Thyroid gland (tissue), 4 donors: ENCODE data around the gene MID1. TPM values are rescaled to one million over a fixed set of nuclear protein-coding genes. Genes with fewer than 3 reads are reported as not detected.

Experiments
- DNase-seq, 2 donors: peaks; one replicate each; pipeline ENCODE4 v3.0.0-alpha.2; 2019
- H3K27ac ChIP-seq, 3 donors: fragments of 200-600 bp; sonication (generic); 1 replicate in 2 of 3; 2 replicates in 1 of 3; pipeline ENCODE4 v1.5.1; 2016 to 2019; ENCODE audit warnings: mild to moderate bottlenecking in 1 of 3, moderate library complexity in 1 of 3
- H3K27me3 ChIP-seq: fragments of 200-600 bp; sonication (generic); one replicate; pipeline ENCODE4 v1.5.1; 2019
- H3K36me3 ChIP-seq, 2 donors: fragments of 200-600 bp; sonication (generic); one replicate each; pipeline ENCODE4 v1.5.1; 2016 to 2019
- H3K4me1 ChIP-seq, 2 donors: fragments of 200-600 bp; sonication (generic); one replicate each; pipeline ENCODE4 v1.5.1; 2017 to 2019
- H3K4me3 ChIP-seq, 3 donors: fragments of 200-600 bp; sonication (generic); replicated peaks in 1 of 3; 1 replicate in 2 of 3; 2 replicates in 1 of 3; pipeline ENCODE4 v1.5.1; 2016; ENCODE audit warnings: mild to moderate bottlenecking in 1 of 3
- H3K9me3 ChIP-seq: fragments of 200-600 bp; sonication (generic); one replicate; pipeline ENCODE4 v1.5.1; 2017
- POLR2A ChIP-seq, 2 donors: fragments of 450-650 bp; IDR thresholded peaks; one replicate each; pipeline ENCODE4 v1.6.1; 2017; ENCODE audit warnings: antibody characterized with exemption in 2 of 2, mild to moderate bottlenecking in 2 of 2, moderate library complexity in 1 of 2
- WGBS, 2 donors: methylation state at CpG; one replicate each; pipeline ENCODE4 v1.1.5; 2017; 5-methylcytosine and 5-hydroxymethylcytosine counted together
- intact Hi-C: fragments of 100-400 bp; cut with DNase I; formaldehyde crosslinking; loops from one replicate; pipeline ENCODE4 v1.15.1; 2023
- total RNA-seq, 4 donors: library from RNA; depleted of rRNA; stranded (reverse); fragments of >200 nt; gene quantifications; one replicate each; pipeline ENCODE4 v1.2.3, GENCODE V29; 2016
- TF ChIP-seq, protein P1 (sequence below), 6 experiments: fragments of 200-600 bp in 3 of 6; fragments of 450-650 bp in 3 of 6; sonication (generic) in 3 of 6; IDR thresholded peaks; one replicate each; pipeline ENCODE4 v1.5.1; 2016 to 2019; ENCODE audit warnings: antibody characterized with exemption in 6 of 6, mild to moderate bottlenecking in 2 of 6, inconsistent platforms in 1 of 6, moderate library complexity in 1 of 6

MID1 gene
- total RNA-seq, 4 donors from 2014 or later = 9.5 to 19.5 (median 12.7) TPM

DNA sequence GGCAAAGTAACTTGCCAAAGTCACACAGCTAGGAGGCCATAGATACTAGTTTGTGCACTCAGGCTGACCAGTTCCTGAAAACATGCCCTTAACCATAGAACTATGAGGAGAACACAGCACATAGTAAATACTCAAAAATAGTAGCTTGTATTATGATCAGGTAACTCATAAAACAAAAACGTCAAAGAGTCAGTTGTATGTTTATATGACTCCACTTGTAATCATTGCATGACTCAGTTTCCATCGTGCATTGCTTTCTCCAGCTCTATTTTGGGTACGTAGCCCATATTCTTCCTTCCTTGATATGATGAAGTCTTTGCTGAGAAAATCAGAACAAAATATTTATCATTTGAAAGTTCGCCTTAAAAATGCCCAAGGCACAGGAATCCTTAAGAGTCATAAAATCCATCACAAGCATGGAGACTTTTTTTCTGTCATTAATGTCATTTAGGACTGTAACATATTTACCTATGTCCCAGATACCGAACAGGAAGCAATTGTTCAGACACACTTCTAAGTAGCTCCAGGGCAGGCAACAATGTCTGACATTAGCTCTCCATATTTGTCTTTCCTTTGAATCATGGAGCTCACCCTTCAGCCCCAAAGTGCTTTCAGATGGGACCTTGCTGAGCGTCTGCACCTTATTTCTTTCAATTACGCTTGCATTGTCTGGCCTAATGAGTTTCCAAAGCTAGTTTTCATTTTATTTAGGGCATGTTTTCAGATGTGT lies 11.2 kb upstream of the MID1 start:
- no peak for DNase-seq
- 89 to 94% methylated on average over 7 of the region's 7 CpGs for WGBS, 2 donors
- intact Hi-C loops = loop anchor here (10.0 kb wide), 1 partner anchor 437 kb away; no protein-coding TSS in a partner anchor
- no peak overlapping the region for H3K27ac ChIP-seq
- no peak overlapping the region for H3K4me3 ChIP-seq
- H3K36me3 ChIP-seq = no peaks in the 10 kb centered on the region
- no peak for TF ChIP-seq POLR2A (IDR thresholded peaks at IDR 0.05)
- TF ChIP-seq, protein P1, sequence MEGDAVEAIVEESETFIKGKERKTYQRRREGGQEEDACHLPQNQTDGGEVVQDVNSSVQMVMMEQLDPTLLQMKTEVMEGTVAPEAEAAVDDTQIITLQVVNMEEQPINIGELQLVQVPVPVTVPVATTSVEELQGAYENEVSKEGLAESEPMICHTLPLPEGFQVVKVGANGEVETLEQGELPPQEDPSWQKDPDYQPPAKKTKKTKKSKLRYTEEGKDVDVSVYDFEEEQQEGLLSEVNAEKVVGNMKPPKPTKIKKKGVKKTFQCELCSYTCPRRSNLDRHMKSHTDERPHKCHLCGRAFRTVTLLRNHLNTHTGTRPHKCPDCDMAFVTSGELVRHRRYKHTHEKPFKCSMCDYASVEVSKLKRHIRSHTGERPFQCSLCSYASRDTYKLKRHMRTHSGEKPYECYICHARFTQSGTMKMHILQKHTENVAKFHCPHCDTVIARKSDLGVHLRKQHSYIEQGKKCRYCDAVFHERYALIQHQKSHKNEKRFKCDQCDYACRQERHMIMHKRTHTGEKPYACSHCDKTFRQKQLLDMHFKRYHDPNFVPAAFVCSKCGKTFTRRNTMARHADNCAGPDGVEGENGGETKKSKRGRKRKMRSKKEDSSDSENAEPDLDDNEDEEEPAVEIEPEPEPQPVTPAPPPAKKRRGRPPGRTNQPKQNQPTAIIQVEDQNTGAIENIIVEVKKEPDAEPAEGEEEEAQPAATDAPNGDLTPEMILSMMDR (IDR thresholded peaks at IDR 0.05) = no peak
- no peaks in the 10 kb centered on the region for H3K4me1 ChIP-seq
- no peaks in the 10 kb centered on the region for H3K27me3 ChIP-seq
- no peaks in the 10 kb centered on the region for H3K9me3 ChIP-seq

DNA sequence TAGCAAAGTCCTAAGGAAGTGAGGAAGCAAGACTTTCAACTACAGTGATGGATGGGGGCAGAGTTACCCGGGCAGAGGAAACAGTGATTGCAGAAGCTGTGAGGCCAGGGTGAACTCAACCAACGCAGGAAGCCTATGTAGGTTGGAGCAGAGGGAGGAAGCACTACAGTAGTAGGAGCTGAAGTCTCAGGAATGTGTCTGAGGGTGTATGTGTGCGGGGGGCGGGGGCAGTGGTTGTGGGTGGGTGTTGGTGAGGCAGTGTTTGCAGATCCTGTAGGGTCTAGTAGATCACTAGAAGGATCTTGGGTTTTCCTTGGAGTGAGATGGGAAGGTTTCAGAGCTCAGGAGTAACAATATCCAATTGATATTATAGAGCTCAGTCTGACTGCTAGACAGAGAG lies 9.9 kb upstream of the MID1 start:
- intact Hi-C loops = loop anchor here (10.0 kb wide), 1 partner anchor 436 kb away; no protein-coding TSS in a partner anchor
- TF ChIP-seq, protein P1 (IDR thresholded peaks at IDR 0.05) = no peak
- no peak for TF ChIP-seq POLR2A (IDR thresholded peaks at IDR 0.05)
- Histone ChIP-seq H3K9me3 (no peaks in the 10 kb centered on the region), H3K36me3 (no peaks in the 10 kb centered on the region), H3K4me1 (no peaks in the 10 kb centered on the region), H3K4me3 (no peak overlapping the region), H3K27ac (no peak overlapping the region), H3K27me3 (no peaks in the 10 kb centered on the region)
- WGBS, 2 donors = 74 to 75% methylated on average over 4 of the region's 4 CpGs
- DNase-seq = no peak

DNA sequence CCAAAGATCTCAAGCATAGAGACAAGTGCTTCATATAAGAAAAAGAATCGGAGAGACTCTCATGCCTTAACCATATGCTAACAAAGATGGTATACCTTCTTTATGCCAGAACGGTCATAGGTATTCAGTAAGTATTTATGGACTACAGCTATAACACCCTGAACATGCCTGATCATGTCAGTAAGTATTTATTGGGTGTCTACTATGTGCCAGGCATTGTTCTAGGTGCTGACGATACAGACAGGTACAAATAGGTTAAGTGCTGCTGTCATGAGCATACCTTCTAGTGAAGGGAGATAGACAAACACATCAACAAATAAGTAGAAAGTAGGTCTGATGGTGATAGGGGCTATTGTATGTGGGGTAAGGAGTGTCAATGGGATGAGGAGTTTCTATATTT lies 9.5 kb upstream of the MID1 start:
- Histone ChIP-seq H3K36me3 (no peaks in the 10 kb centered on the region), H3K4me3 (no peak overlapping the region), H3K4me1 (no peaks in the 10 kb centered on the region), H3K27ac (no peak overlapping the region), H3K27me3 (no peaks in the 10 kb centered on the region), H3K9me3 (no peaks in the 10 kb centered on the region)
- no peak for DNase-seq
- 93 to 97% methylated on average over 3 of the region's 3 CpGs for WGBS, 2 donors
- TF ChIP-seq, protein P1 (IDR thresholded peaks at IDR 0.05) = no peak
- intact Hi-C loops = loop anchor here (10.0 kb wide), 1 partner anchor 435 kb away; no protein-coding TSS in a partner anchor

DNA sequence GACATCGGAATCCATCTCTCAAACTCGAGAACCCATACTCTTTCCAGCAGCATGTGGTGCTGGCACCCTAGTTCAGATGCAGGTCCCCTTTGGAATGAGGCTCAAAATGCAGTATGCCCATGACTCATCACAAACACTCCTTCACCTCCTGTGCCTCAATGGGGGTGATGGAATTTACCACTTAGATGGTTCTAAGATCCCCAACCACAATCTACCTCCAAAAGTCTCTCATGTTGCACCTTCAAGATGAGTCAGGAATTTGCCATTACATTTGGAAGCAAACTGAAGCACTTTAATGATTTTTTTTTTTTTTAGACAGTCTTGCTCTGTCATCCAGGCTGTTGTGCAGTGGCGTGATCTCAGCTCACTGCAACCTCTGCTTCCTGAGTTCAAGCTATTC lies 8.5 kb upstream of the MID1 start:
- 96 to 97% methylated on average over 2 to 3 of the region's 3 CpGs for WGBS, 2 donors
- intact Hi-C loops = no loop called here
- H3K4me3 ChIP-seq = no peak overlapping the region

DNA sequence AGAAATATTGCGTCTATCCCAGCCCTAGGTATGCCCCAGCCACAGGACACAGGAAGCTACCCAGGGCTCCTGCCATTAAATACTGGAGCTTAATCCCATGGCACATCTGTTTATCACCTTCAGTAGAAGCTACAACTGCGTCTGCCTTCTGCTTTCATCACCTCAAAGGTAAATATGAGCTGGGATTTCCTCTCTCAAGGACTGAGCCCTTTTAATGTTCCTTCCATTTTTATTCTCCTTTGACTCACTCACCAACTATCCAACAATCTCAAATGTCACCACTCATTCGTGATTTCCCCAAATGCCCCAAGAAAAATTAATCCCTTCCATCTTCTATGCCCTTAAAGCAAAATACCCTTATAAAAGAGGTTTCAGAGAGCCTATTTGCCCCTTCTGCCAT lies 1.8 kb upstream of the MID1 start:
- Histone ChIP-seq H3K36me3 (no peaks in the 10 kb centered on the region), H3K27me3 (no peaks in the 10 kb centered on the region), H3K9me3 (no peaks in the 10 kb centered on the region), H3K4me3 (no peak overlapping the region), H3K27ac (no peak overlapping the region), H3K4me1 (peaks cover 3 to 7% of the 10 kb centered on the region in 2 donors)
- TF ChIP-seq, protein P1 (IDR thresholded peaks at IDR 0.05) = no peak
- no peak for TF ChIP-seq POLR2A (IDR thresholded peaks at IDR 0.05)
- no peak for DNase-seq
- 87 to 92% methylated on average over 2 to 3 of the region's 3 CpGs for WGBS, 2 donors
- intact Hi-C loops = no loop called here

More for the DNA sequence above, 8.5 kb upstream of the MID1 start:
- H3K36me3 ChIP-seq = no peaks in the 10 kb centered on the region
- no peaks in the 10 kb centered on the region for H3K27me3 ChIP-seq
- H3K27ac ChIP-seq = no peak overlapping the region
- DNase-seq = no peak
- H3K9me3 ChIP-seq = no peaks in the 10 kb centered on the region
- no peaks in the 10 kb centered on the region for H3K4me1 ChIP-seq
- TF ChIP-seq, protein P1 (IDR thresholded peaks at IDR 0.05) = no peak
- TF ChIP-seq POLR2A (IDR thresholded peaks at IDR 0.05) = no peak
